Neural cell (in vitro differentiated cells): ENCODE data around the gene MSANTD2.

ENCODE experiments used
- CTCF ChIP-seq: fragments of 450-650 bp; IDR thresholded peaks from 2 replicates; pipeline ENCODE4 v1.5.1; 2014; ENCODE audit warnings: antibody characterized with exemption, mild to moderate bottlenecking, moderate library complexity; ENCODE audit not compliant: poor library complexity, severe bottlenecking
- MXI1 ChIP-seq: fragments of 450-650 bp; conservative IDR thresholded peaks from 2 replicates; pipeline ENCODE4 v1.6.1; 2014; ENCODE audit warnings: antibody characterized with exemption, mild to moderate bottlenecking; ENCODE audit not compliant: poor library complexity, severe bottlenecking

GRCh38 chr11:124742555-124742954, 57.7 kb downstream of the MSANTD2 start:
- no peak for TF ChIP-seq CTCF
- no peak for TF ChIP-seq MXI1
